NCI-H345 treated with DMSO at 0.1 percent for 48 hours (cell line): ENCODE measurements around the gene PLEKHA3.
"Not testable (repeated sequence)": the region's sequence is repeated elsewhere in the genome, so short reads cannot be mapped to it uniquely, and the experiment has no call there.

Experiments
- DNase-seq: peaks from one replicate; lab custom pipeline; 2025; ENCODE audit not compliant: unreplicated experiment; lab: John Stamatoyannopoulos, UW

Gene PLEKHA3

GRCh38 chr2:178522950-178523595, 42.8 kb downstream of the PLEKHA3 start:
- peak; percentile 43 for DNase-seq

DNA sequence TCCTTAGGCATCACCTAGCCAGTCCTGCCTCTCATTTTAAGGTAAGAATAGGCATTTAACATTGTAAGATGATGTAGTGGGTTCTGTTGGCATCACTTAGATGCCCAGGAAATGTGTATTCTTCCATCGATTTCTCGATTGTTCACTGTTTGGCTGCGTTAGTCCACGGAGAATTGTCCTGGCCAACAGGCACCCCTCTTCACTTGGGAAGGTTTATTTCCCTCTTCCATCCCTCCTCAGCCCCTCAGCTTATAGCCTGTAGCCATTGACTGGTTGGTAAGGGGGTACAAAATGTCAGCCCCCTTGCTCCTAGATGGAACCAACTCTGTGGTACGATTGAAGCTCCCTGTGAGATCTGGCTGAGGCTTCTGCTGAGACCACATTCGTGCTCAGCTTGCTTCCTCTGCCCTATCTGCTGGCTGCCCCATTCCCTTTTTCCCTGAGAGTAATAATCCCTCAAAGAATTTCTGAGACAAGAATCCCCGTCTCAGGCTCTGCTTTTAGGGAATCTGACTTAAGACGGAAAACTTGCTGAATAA, 43.4 kb downstream of the PLEKHA3 start:
- no peak for DNase-seq

GRCh38 chr2:178525010-178525409, 44.8 kb downstream of the PLEKHA3 start:
- not testable (repeated sequence) for DNase-seq

- not testable (repeated sequence) for DNase-seq
These were observed 45.2 kb downstream of the PLEKHA3 start for GRCh38 chr2:178525460-178525859.

- DNase-seq, result no peak
These were observed 46.0 kb downstream of the PLEKHA3 start for GRCh38 chr2:178526256-178526655.

- DNase-seq, result no peak
These were observed 47.3 kb downstream of the PLEKHA3 start for GRCh38 chr2:178527592-178527991.

DNA sequence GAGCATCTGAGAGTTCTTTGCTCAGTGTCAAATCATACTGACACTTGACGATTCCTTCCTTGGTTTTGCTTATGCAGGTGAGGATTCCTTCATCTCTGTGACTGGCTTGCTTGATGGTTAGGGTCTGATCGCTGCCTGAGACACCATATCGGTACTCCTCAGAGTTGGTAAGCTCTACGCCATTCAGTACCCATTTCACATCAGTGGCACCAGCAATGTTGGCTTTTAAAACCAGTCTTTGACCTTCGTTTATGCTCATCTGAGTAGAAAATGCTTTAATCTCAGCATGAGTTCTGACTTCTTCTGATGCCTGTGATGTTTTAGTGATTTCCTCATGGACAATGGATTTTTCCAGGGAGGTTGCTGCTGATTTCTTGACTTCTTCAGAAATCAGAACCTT, 48.4 kb downstream of the PLEKHA3 start:
- no peak for DNase-seq

DNA sequence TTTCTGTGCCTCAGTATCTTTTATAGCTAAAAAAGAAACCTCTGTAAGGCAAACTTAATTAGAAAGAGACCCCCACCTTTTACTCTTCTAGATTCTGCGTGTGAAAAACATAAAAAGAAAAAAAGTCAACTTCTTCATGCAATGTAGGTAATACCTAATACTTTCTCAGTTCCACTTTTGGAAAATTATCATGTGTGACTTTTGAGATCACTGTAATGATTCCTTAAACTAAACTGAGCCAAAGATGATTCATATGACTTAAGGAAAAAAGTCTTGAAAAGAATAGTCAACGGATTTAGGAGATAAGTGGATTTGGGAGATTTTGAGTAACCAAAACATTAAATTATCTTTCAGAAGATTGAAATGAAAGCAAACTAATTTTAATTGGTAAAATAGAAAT, 48.9 kb downstream of the PLEKHA3 start:
- DNase-seq, result no peak

DNA sequence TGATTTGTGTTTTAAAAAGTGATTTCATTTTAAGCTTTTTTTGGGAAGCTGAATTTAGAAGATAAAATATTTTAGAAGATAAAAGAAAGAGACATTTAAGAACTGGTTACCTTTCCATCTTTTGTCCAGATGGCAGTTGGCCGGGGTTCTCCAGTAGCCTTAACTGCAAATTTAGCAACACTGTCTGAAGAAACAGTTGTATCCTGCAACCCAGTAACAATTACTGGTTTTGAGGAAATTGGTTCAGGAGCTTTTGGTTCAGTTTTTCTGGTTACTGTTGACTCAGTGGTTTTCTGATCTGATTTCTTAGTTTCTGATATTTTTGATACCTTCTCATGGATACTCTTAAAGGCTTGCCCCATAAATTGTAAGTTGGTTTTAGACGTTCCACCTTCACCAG, 49.9 kb downstream of the PLEKHA3 start:
- no peak for DNase-seq

- DNase-seq, result no peak
These were observed 50.4 kb downstream of the PLEKHA3 start for GRCh38 chr2:178530625-178531142.

DNA sequence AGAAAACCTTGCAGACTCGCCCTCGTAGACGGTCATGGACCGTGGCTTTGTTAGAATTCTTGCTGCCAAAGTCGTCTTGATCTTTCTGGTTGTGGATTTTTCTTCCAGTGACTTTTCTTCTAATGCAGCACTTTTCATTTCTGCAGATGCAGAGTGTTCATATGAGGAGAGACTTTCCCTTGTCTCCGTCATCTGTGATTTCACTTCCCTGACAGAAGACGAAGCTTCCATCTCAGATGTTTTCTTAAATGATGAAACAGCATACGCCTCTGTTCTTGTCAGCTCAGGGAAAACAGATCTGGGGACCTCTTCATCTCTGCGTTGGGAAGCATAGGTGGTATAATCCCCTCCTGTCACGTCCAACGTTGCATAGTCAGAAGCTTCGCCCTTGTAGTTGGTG, 50.9 kb downstream of the PLEKHA3 start:
- no peak for DNase-seq

- no peak for DNase-seq
These were observed 55.8 kb downstream of the PLEKHA3 start for GRCh38 chr2:178536037-178536436.

DNA sequence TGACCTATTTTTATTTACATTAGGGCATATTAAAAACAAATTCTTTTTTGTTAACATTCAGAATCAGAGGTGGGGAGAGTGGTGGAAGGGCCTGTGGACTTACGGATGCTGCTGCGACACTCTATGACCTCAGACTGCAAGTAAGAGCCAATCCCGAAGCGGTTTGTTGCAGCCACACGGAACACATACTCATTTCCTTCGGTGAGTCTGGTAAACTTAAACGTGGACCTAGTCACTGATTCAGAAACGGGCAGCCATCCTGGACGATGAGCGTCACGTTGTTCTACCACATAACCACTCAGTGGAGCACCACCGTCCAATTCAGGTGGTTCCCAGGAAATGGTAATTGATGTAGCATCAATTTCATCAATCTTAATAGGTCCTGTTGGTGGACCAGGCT, 61.9 kb downstream of the PLEKHA3 start:
- no peak for DNase-seq

- DNase-seq, result no peak
These were observed 62.3 kb downstream of the PLEKHA3 start for GRCh38 chr2:178542569-178542968.

- DNase-seq, result no peak
These were observed 70.1 kb downstream of the PLEKHA3 start for GRCh38 chr2:178550352-178550751.

DNA sequence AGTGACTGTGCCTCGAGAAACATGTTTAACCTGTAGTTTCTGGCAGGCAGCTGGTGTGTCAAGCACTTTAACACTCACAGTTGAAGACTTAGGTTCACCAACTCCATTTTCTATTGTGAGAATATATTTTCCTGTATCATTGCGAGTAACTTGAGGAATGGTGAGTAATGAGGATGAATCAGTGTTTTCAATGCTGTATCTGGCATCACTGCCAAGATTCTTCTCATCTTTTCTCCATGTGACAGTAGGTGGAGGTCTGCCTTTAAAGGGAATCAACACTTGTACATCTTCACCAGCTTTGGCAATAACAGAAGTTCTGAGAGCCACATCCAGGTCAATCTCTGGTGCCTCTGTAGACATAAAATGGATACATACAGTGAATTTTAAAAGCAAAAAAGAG, 72.8 kb downstream of the PLEKHA3 start:
- no peak for DNase-seq
